OCI-LY7 (cell line): Measurements from ENCODE around the gene GNAL.

Experiments used
- EZH2phosphoT487 ChIP-seq: fragments of 200-600 bp; sonication (generic); IDR thresholded peaks from 2 replicates; pipeline ENCODE4 v1.6.1; 2018; ENCODE audit warnings: low read depth, borderline replicate concordance, mild to moderate bottlenecking, mixed run types, antibody characterized with exemption, low read length, moderate library complexity, mixed read lengths
- TF ChIP-seq, protein P1 (sequence below): fragments of 200-600 bp; sonication (generic); conservative IDR thresholded peaks from 2 replicates; pipeline ENCODE4 v1.5.1; 2014; ENCODE audit warnings: mild to moderate bottlenecking, antibody characterized with exemption, low read length, moderate library complexity, mixed read lengths

DNA sequence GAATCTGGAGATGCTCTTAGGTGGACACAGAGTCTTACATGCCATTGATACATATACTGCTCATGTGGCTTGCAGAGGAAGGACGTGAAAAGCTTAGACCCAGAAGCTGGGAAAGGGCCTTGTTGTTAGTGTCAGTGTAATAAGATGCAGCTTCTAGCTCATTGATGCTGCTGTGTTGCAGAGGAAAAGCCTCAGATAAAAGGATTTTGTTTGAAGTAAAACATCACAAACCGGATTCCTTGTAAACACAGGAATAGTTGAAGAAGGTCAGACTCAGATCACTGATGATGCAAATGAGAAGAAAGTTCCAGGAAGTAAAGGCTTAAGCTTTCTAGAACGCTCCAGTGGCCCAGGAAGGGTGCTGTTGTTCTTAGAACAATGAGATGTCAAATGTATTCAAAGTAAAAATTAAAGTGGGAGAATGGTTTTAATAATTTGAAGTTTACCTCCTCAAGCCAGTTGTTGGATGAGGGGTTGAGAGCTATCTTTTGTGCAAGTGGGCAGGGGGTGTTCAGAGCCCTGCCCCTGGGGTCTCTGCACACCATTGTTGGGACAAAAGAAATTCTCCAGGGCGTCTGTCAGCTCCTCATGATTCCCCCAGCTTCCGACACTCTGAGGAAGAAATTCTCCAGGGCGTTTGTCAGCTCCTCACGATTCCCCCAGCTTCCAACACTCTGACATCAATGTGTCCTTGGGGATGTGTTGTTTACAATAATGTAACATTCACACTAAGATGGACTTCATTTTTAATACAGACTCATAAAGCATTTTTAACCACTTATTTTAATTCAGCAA, 100.8 kb downstream of the GNAL start:
- TF ChIP-seq, protein P1, sequence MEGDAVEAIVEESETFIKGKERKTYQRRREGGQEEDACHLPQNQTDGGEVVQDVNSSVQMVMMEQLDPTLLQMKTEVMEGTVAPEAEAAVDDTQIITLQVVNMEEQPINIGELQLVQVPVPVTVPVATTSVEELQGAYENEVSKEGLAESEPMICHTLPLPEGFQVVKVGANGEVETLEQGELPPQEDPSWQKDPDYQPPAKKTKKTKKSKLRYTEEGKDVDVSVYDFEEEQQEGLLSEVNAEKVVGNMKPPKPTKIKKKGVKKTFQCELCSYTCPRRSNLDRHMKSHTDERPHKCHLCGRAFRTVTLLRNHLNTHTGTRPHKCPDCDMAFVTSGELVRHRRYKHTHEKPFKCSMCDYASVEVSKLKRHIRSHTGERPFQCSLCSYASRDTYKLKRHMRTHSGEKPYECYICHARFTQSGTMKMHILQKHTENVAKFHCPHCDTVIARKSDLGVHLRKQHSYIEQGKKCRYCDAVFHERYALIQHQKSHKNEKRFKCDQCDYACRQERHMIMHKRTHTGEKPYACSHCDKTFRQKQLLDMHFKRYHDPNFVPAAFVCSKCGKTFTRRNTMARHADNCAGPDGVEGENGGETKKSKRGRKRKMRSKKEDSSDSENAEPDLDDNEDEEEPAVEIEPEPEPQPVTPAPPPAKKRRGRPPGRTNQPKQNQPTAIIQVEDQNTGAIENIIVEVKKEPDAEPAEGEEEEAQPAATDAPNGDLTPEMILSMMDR = no peak
- TF ChIP-seq EZH2phosphoT487 = no peak
